Mesendoderm (in vitro differentiated cells): ENCODE results near the gene FILIP1.

ENCODE experiments used
- DNase-seq: peaks from one replicate; pipeline ENCODE4 v3.0.0; 2013
- H2AK5ac ChIP-seq: 2 replicates; pipeline ENCODE4 v1.6.1; 2013; ENCODE audit warnings: low read length, inconsistent platforms
- H2BK120ac ChIP-seq: 2 replicates; pipeline ENCODE4 v1.6.1; 2013; ENCODE audit warnings: low read depth, mild to moderate bottlenecking, low read length, moderate library complexity, mixed read lengths
- H2BK15ac ChIP-seq: replicated peaks from 2 replicates; pipeline ENCODE4 v1.6.1; 2013; ENCODE audit warnings: low read depth, mild to moderate bottlenecking, moderate library complexity
- H2BK5ac ChIP-seq: 2 replicates; pipeline ENCODE4 v1.6.1; 2013; ENCODE audit warnings: low read length, inconsistent platforms
- H3K18ac ChIP-seq: 2 replicates; pipeline ENCODE4 v1.6.1; 2013; ENCODE audit warnings: mild to moderate bottlenecking, low read length, mixed read lengths
- H3K23ac ChIP-seq: one replicate; pipeline ENCODE4 v1.6.1; 2013; ENCODE audit warnings: low read length
- H3K27ac ChIP-seq: 2 replicates; pipeline ENCODE4 v1.5.1; 2013; ENCODE audit warnings: low read depth, mild to moderate bottlenecking, inconsistent platforms, low read length, moderate library complexity
- H3K27me3 ChIP-seq: 2 replicates; pipeline ENCODE4 v1.6.1; 2013; ENCODE audit warnings: low read length, control low read depth, mild to moderate bottlenecking, inconsistent platforms; ENCODE audit not compliant: insufficient read depth, poor library complexity
- H3K36me3 ChIP-seq: 2 replicates; pipeline ENCODE4 v1.6.1; 2013; ENCODE audit warnings: low read length, inconsistent platforms; ENCODE audit not compliant: control insufficient read depth, insufficient read depth
- H3K4ac ChIP-seq: one replicate; pipeline ENCODE4 v1.6.1; 2013; ENCODE audit warnings: low read depth, mild to moderate bottlenecking, low read length, moderate library complexity
- H3K4me1 ChIP-seq: 2 replicates; pipeline ENCODE4 v1.6.1; 2013; ENCODE audit warnings: low read depth, low read length, inconsistent platforms; ENCODE audit not compliant: control insufficient read depth
- H3K4me2 ChIP-seq: 2 replicates; pipeline ENCODE4 v1.6.1; 2013; ENCODE audit warnings: low read length
- H3K4me3 ChIP-seq: 2 replicates; pipeline ENCODE4 v1.5.1; 2013; ENCODE audit warnings: mild to moderate bottlenecking, low read length
- H3K56ac ChIP-seq: one replicate; pipeline ENCODE4 v1.6.1; 2013; ENCODE audit warnings: low read length
- H3K79me1 ChIP-seq: 2 replicates; pipeline ENCODE4 v1.6.1; 2013; ENCODE audit warnings: low read length, inconsistent platforms
- H3K79me2 ChIP-seq: 2 replicates; pipeline ENCODE4 v1.6.1; 2013; ENCODE audit warnings: mild to moderate bottlenecking, low read length; ENCODE audit not compliant: control insufficient read depth, insufficient read depth
- H3K9ac ChIP-seq: 2 replicates; pipeline ENCODE4 v1.6.1; 2013; ENCODE audit warnings: low read length, inconsistent platforms
- H4K5ac ChIP-seq: one replicate; pipeline ENCODE4 v1.6.1; 2013; ENCODE audit warnings: low read length
- H4K8ac ChIP-seq: one replicate; pipeline ENCODE4 v1.6.1; 2013; ENCODE audit warnings: low read depth, mild to moderate bottlenecking, control low read depth, low read length, moderate library complexity
- WGBS: extraction: QIAGEN DNeasy Blood & Tissue Kit; methylation state at CpG from one replicate; pipeline ENCODE4 v1.1.7; 2013; ENCODE audit warnings: low lambda C conversion rate, missing lambda C conversion rate; ENCODE audit not compliant: insufficient coverage; ENCODE audit errors: extremely low coverage; 5-methylcytosine and 5-hydroxymethylcytosine counted together

Gene FILIP1

DNA sequence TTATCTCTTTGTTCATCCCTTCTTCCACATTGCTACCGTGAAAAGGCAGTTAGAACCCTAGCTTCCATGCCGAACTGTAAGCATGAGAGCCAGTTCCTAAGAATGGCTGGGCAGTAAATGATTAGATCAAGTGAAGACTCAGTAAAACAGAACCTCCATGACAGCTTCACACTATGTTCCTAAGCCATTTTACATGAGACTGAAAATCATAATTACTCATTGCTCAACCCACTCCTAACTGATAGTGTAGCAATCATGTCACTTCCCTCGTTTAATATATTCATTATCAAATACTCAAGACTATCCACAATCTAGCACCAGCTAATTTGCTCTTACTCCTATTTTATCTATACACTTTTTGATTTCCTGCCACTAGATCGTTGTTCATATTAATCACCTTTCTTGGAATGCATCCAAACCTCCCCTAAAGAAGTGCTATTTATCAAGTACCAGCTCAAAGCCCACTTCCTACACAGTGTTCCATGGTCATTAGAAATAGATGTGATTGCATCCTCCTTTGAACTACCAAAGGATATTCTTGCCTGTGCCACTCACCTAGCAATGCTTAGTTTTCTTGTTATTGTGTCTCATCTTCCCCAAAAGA lies 215.0 kb downstream of the FILIP1 start:
- Histone ChIP-seq H3K4me1 (peaks cover 2% of the 10 kb centered on the region), H3K27me3 (no peaks in the 10 kb centered on the region), H2BK15ac (no peak overlapping the region), H2AK5ac (no peak overlapping the region), H3K4me3 (no peak overlapping the region), H3K9ac (no peak overlapping the region), H2BK5ac (no peak overlapping the region), H2BK120ac (no peak overlapping the region), H3K4ac (no peak overlapping the region), H3K23ac (no peak overlapping the region), H3K4me2 (no peak overlapping the region), H3K36me3 (no peaks in the 10 kb centered on the region), H3K18ac (no peak overlapping the region), H4K5ac (no peak overlapping the region), H3K79me2 (peaks cover 45% of the 10 kb centered on the region), H4K8ac (peak overlapping the region; percentile 56), H3K56ac (no peak overlapping the region), H3K79me1 (peaks cover 6% of the 10 kb centered on the region), H3K27ac (no peak overlapping the region)
- WGBS = 100% methylated on average over 1 of the region's 4 CpGs
- DNase-seq = no peak

DNA sequence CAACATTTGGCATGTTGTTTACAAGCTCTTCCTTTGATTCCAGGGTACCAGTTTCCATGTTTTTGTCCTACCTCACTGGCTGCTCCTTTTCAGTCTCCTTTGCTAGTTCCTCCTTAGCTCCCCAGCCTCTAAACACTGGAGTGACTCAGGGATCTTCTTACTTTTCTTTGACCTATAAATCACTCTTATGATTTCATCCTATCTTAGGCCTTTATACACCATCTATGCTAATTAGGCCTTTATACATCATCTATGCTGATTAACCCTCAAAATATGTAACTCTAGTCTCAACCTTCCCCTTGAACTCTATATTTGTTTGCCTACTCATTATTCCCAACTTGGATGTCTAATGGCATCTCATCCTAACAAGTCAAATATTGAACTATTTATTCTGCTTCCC lies 218.5 kb downstream of the FILIP1 start:
- Histone ChIP-seq H3K79me1 (peaks cover 8% of the 10 kb centered on the region), H3K23ac (no peak overlapping the region), H3K79me2 (peaks cover 37% of the 10 kb centered on the region), H3K27me3 (no peaks in the 10 kb centered on the region), H3K4me2 (no peak overlapping the region), H2BK120ac (no peak overlapping the region), H2AK5ac (no peak overlapping the region), H4K5ac (no peak overlapping the region), H3K56ac (no peak overlapping the region), H2BK15ac (no peak overlapping the region), H3K27ac (no peak overlapping the region), H3K36me3 (no peaks in the 10 kb centered on the region), H4K8ac (no peak overlapping the region), H3K4me1 (peaks cover 2% of the 10 kb centered on the region), H3K18ac (no peak overlapping the region), H3K9ac (no peak overlapping the region), H3K4ac (no peak overlapping the region), H2BK5ac (no peak overlapping the region), H3K4me3 (no peak overlapping the region)
- DNase-seq = no peak

DNA sequence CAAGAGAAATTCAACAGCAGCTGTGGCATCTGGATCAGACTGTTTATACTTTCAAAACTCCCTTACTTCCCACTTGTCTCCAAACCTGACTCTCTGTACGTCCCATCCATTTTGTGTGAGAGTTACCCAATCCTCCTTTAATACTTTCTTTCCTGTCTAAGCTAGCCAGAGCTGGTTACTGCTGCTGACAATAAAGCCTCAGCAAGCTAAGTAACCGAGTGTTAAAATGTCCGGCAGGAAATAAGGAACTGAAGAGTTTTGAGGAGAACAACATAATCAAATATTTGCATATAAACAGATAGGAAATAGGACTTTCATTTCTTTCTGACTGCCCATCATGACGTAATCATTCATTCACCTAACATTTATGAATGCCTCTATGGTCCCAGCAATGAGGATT lies 220.6 kb downstream of the FILIP1 start:
- Histone ChIP-seq H3K4ac (no peak overlapping the region), H3K27ac (no peak overlapping the region), H3K36me3 (no peaks in the 10 kb centered on the region), H2BK15ac (no peak overlapping the region), H4K8ac (no peak overlapping the region), H3K79me2 (peaks cover 31% of the 10 kb centered on the region), H3K79me1 (peaks cover 9% of the 10 kb centered on the region), H3K4me1 (no peaks in the 10 kb centered on the region), H2BK120ac (no peak overlapping the region), H3K4me3 (no peak overlapping the region), H3K23ac (no peak overlapping the region), H2AK5ac (no peak overlapping the region), H3K4me2 (no peak overlapping the region), H4K5ac (no peak overlapping the region), H3K18ac (no peak overlapping the region), H3K27me3 (no peaks in the 10 kb centered on the region), H2BK5ac (no peak overlapping the region), H3K9ac (no peak overlapping the region), H3K56ac (no peak overlapping the region)
- DNase-seq = no peak
- no CpG with 5 or more reads among the region's 4 CpGs for whole genome bisulfite sequencing

DNA sequence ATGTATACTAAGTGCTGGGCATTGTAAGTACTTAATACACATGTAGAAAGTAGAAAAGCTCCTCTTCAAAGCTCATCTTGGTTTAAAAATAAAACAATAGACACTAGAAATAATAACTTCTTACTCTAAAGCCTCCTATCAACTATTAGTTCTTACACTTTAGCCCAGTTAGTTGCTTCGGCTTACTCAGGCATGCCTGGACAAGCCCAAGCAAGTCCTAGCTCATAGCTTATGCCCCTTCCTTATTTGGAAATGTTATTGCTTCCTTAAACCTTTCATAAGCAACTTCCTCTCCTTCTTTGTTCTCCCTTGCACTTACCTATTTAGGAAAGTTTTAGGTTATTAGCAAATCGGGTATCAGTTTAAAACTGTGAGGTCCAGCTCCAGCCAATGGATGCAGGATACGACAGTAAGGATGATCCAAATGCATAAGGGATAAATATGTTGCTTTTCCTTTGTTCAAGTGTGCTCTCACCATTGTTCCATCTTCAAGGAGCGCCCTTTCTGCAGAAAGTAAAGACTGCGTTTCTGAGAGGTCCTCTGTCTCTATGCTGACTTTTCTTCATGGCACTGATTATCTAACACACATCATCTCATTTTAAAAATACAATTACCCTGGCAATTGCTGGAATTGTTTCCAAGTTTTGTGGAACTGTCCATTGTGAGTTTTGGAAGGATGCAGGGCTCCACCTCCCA lies 221.3 kb downstream of the FILIP1 start:
- H3K4me2 ChIP-seq = no peak overlapping the region
- H4K8ac ChIP-seq = no peak overlapping the region
- peaks cover 26% of the 10 kb centered on the region for H3K79me2 ChIP-seq
- H3K79me1 ChIP-seq = peaks cover 7% of the 10 kb centered on the region
- no peak for DNase-seq
- H3K27me3 ChIP-seq = no peaks in the 10 kb centered on the region
- H3K23ac ChIP-seq = no peak overlapping the region
- no peak overlapping the region for H3K4ac ChIP-seq
- H3K36me3 ChIP-seq = no peaks in the 10 kb centered on the region
- H4K5ac ChIP-seq = no peak overlapping the region
- H3K27ac ChIP-seq = no peak overlapping the region
- H2BK15ac ChIP-seq = no peak overlapping the region
- no peak overlapping the region for H3K4me3 ChIP-seq
- no peaks in the 10 kb centered on the region for H3K4me1 ChIP-seq
- no peak overlapping the region for H3K9ac ChIP-seq
- H2BK5ac ChIP-seq = no peak overlapping the region
- no peak overlapping the region for H2AK5ac ChIP-seq
- no peak overlapping the region for H3K56ac ChIP-seq
- no peak overlapping the region for H3K18ac ChIP-seq
- no CpG with 5 or more reads among the region's 5 CpGs for WGBS
- no peak overlapping the region for H2BK120ac ChIP-seq

DNA sequence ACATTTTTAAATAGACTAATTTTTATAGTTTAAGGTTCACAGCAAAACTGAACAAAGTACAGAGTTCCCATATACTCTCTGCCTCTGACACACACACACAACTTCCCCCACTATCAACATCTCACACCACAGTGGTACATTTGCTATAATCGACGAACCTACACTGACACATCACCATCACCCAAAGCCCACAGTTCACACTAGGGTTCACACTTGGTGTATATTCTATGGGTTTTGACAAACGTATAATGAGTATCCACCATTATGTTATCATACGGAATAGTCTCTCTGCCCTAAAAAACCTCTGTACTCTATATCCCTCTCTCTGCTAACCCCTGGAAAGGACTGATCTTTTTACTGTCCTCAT lies 224.6 kb downstream of the FILIP1 start:
- H4K5ac ChIP-seq = no peak overlapping the region
- peaks cover 4% of the 10 kb centered on the region for H3K79me1 ChIP-seq
- no peaks in the 10 kb centered on the region for H3K4me1 ChIP-seq
- no peak overlapping the region for H3K23ac ChIP-seq
- DNase-seq = no peak
- H3K4ac ChIP-seq = no peak overlapping the region
- H3K56ac ChIP-seq = no peak overlapping the region
- H3K79me2 ChIP-seq = peaks cover 7% of the 10 kb centered on the region
- no peak overlapping the region for H2BK120ac ChIP-seq
- no peak overlapping the region for H2BK5ac ChIP-seq
- H3K36me3 ChIP-seq = no peaks in the 10 kb centered on the region
- no peak overlapping the region for H3K4me3 ChIP-seq
- H3K27ac ChIP-seq = no peak overlapping the region
- no peak overlapping the region for H3K9ac ChIP-seq
- H3K27me3 ChIP-seq = no peaks in the 10 kb centered on the region
- H2AK5ac ChIP-seq = no peak overlapping the region
- H3K4me2 ChIP-seq = no peak overlapping the region
- no peak overlapping the region for H3K18ac ChIP-seq
- no peak overlapping the region for H4K8ac ChIP-seq
- no peak overlapping the region for H2BK15ac ChIP-seq
- WGBS = no CpG with 5 or more reads among the region's 4 CpGs
